Measurements from ENCODE around the gene CD6.

The CD6 gene

GRCh38 chr11:60954421-60954820 is 17.1 kb upstream of the CD6 start:
- TF ChIP-seq CTCF (conservative IDR thresholded peaks at IDR 0.05): no peak
- no peak overlapping the region for H3K27ac ChIP-seq

- TF ChIP-seq CTCF (conservative IDR thresholded peaks at IDR 0.05): no peak
- no peak overlapping the region for H3K27ac ChIP-seq
Observed at GRCh38 chr11:60955571-60955970, 15.9 kb upstream of the CD6 start.

- TF ChIP-seq CTCF (conservative IDR thresholded peaks at IDR 0.05): no peak
- no peak overlapping the region for H3K27ac ChIP-seq
Observed at GRCh38 chr11:60957188-60957587, 14.3 kb upstream of the CD6 start.

GRCh38 chr11:60959431-60959830 is 12.0 kb upstream of the CD6 start:
- TF ChIP-seq CTCF (conservative IDR thresholded peaks at IDR 0.05): no peak
- H3K27ac ChIP-seq: no peak overlapping the region

- H3K27ac ChIP-seq: no peak overlapping the region
- no peak for TF ChIP-seq CTCF (conservative IDR thresholded peaks at IDR 0.05)
Observed at GRCh38 chr11:60960405-60960804, 11.1 kb upstream of the CD6 start.

GRCh38 chr11:60964801-60965200 is 6.7 kb upstream of the CD6 start:
- TF ChIP-seq CTCF (conservative IDR thresholded peaks at IDR 0.05): no peak

GRCh38 chr11:60966890-60967289 is 4.6 kb upstream of the CD6 start:
- H3K27ac ChIP-seq: no peak overlapping the region
- TF ChIP-seq CTCF (conservative IDR thresholded peaks at IDR 0.05): no peak

More at GRCh38 chr11:60964801-60965200, 6.7 kb upstream of the CD6 start:
- H3K27ac ChIP-seq: no peak overlapping the region

- TF ChIP-seq CTCF (conservative IDR thresholded peaks at IDR 0.05): no peak
- H3K27ac ChIP-seq: no peak overlapping the region
Observed at GRCh38 chr11:60968223-60968622, 3.3 kb upstream of the CD6 start.

Measured in VCaP (cell line).